Muscle of leg (tissue), 11 donors: ENCODE data around the gene TET3. TPM values are rescaled to one million over a fixed set of nuclear protein-coding genes. Genes with fewer than 3 reads are reported as not detected.
A peak's percentile ranks its signal among the peaks of the same experiment; 100 is the strongest.

Experiments
- DNase-seq: peaks from one replicate; pipeline ENCODE4 v3.0.0; 2013
- H3K27ac ChIP-seq: one replicate; pipeline ENCODE4 v1.5.1; 2013; ENCODE audit warnings: mild to moderate bottlenecking, low read length, control low read depth
- H3K27me3 ChIP-seq: one replicate; pipeline ENCODE4 v1.6.1; 2013; ENCODE audit warnings: low read length; ENCODE audit not compliant: control insufficient read depth, insufficient read depth
- H3K36me3 ChIP-seq: one replicate; pipeline ENCODE4 v1.6.1; 2013; ENCODE audit warnings: low read length; ENCODE audit not compliant: control insufficient read depth, insufficient read depth
- H3K4me1 ChIP-seq: one replicate; pipeline ENCODE4 v1.6.1; 2013; ENCODE audit warnings: low read length; ENCODE audit not compliant: control insufficient read depth, insufficient read depth
- H3K4me3 ChIP-seq: one replicate; pipeline ENCODE4 v1.5.1; 2013; ENCODE audit warnings: low read length, control low read depth
- H3K9me3 ChIP-seq: replicated peaks from 2 replicates; pipeline ENCODE4 v1.6.1; 2013; ENCODE audit warnings: low read depth, low read length; ENCODE audit not compliant: control insufficient read depth
- WGBS: methylation state at CpG from one replicate; pipeline ENCODE4 v1.1.5; 2013; ENCODE audit warnings: missing lambda C conversion rate; ENCODE audit not compliant: insufficient coverage; 5-methylcytosine and 5-hydroxymethylcytosine counted together
- polyA plus RNA-seq, 8 donors: library from polyadenylated mRNA; unstranded; fragments of 120-200 nt; gene quantifications; one replicate each; pipeline versions ENCODE4 v1.2.1 to v1.2.3, GENCODE V29; 2013; ENCODE audit warnings: inconsistent platforms in 1 of 8, low replicate concordance in 1 of 8; ENCODE audit not compliant: insufficient read length in 8 of 8, insufficient read depth in 1 of 8
- total RNA-seq: library from RNA; stranded (reverse); fragments of 120-200 nt; gene quantifications from one replicate; pipeline ENCODE4 v1.2.4, GENCODE V29; 2013

The TET3 gene
- total and polyA plus RNA-seq, 9 donors: 5.5 to 10.9 (median 8.2) TPM

DNA sequence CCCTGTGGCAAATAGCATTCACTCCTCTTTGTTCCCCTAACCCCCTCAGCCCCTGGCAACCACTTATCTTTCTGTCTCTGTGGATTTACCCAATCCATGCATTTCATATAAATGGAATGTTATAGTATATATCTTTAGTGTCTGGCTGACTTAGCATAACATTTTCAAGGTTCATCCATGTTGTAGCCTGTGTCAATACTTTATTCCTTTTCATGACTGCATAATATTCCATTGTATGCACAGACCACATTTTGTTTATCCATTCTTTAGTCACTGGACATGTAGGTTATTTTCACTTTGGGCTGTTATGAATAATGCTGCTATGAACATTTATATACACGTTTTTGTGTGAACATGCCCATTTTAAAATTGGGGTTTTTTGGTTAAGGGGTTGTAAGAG is 42.8 kb downstream of the TET3 start:
- H3K27ac ChIP-seq: no peak overlapping the region
- no peak overlapping the region for H3K4me3 ChIP-seq
- no peaks in the 10 kb centered on the region for H3K27me3 ChIP-seq
- no CpG with 5 or more reads among the region's 1 CpG for WGBS
- peaks cover 18% of the 10 kb centered on the region for H3K4me1 ChIP-seq
- no peaks in the 10 kb centered on the region for H3K36me3 ChIP-seq
- no peak for DNase-seq
- peaks cover 7% of the 10 kb centered on the region for H3K9me3 ChIP-seq

GRCh38 chr2:74028290-74028689 is 43.6 kb downstream of the TET3 start:
- H3K4me1 ChIP-seq: peaks cover 23% of the 10 kb centered on the region
- no peak overlapping the region for H3K4me3 ChIP-seq
- no peak for DNase-seq
- no peak overlapping the region for H3K27ac ChIP-seq
- peaks cover 7% of the 10 kb centered on the region for H3K9me3 ChIP-seq
- no peaks in the 10 kb centered on the region for H3K27me3 ChIP-seq
- H3K36me3 ChIP-seq: no peaks in the 10 kb centered on the region

- H3K36me3 ChIP-seq: no peaks in the 10 kb centered on the region
Measured at GRCh38 chr2:74028741-74029140, 44.0 kb downstream of the TET3 start.

GRCh38 chr2:74029714-74030397 is 45.1 kb downstream of the TET3 start:
- no CpG with 5 or more reads among the region's 2 CpGs for WGBS
- Histone ChIP-seq H3K4me3 (no peak overlapping the region), H3K27ac (no peak overlapping the region), H3K4me1 (peaks cover 23% of the 10 kb centered on the region), H3K27me3 (no peaks in the 10 kb centered on the region), H3K9me3 (peaks cover 7% of the 10 kb centered on the region), H3K36me3 (no peaks in the 10 kb centered on the region)
- DNase-seq: no peak

More at GRCh38 chr2:74028741-74029140, 44.0 kb downstream of the TET3 start:
- H3K4me1 ChIP-seq: peaks cover 23% of the 10 kb centered on the region
- DNase-seq: no peak
- H3K4me3 ChIP-seq: no peak overlapping the region
- H3K9me3 ChIP-seq: peaks cover 7% of the 10 kb centered on the region
- H3K27me3 ChIP-seq: no peaks in the 10 kb centered on the region
- no peak overlapping the region for H3K27ac ChIP-seq

GRCh38 chr2:74031221-74031620 is 46.5 kb downstream of the TET3 start:
- Histone ChIP-seq H3K27ac (no peak overlapping the region), H3K9me3 (peaks cover 7% of the 10 kb centered on the region), H3K4me3 (no peak overlapping the region), H3K36me3 (no peaks in the 10 kb centered on the region), H3K27me3 (no peaks in the 10 kb centered on the region), H3K4me1 (peaks cover 23% of the 10 kb centered on the region)
- 70% methylated on average over 5 of the region's 8 CpGs for WGBS
- DNase-seq: no peak

DNA sequence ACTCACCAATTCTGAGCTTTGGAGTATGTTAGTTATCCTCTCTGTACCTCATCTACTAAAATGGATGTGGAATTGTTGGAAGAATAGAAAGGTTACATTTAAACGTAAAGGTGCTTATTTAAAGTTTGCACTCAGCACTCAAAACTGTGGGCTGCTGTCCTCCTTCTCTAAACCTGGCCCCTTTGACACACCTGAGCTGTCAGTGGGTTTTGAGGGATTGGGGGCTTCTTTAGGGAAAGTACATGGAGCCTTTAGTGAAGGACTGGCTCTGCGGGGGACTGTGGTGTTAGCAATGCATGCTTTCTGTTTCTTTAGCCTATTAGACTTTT is 47.2 kb downstream of the TET3 start:
- H3K27me3 ChIP-seq: no peaks in the 10 kb centered on the region
- peaks cover 7% of the 10 kb centered on the region for H3K9me3 ChIP-seq
- WGBS: 60% methylated on average over 1 of the region's 2 CpGs
- H3K4me3 ChIP-seq: peak overlapping the region; percentile 24
- H3K27ac ChIP-seq: peak overlapping the region; percentile 86
- H3K36me3 ChIP-seq: no peaks in the 10 kb centered on the region
- no peak for DNase-seq
- peaks cover 25% of the 10 kb centered on the region for H3K4me1 ChIP-seq

GRCh38 chr2:74033375-74033774 is 48.7 kb downstream of the TET3 start:
- Histone ChIP-seq H3K27me3 (no peaks in the 10 kb centered on the region), H3K9me3 (no peaks in the 10 kb centered on the region), H3K36me3 (no peaks in the 10 kb centered on the region), H3K4me3 (no peak overlapping the region), H3K4me1 (peaks cover 38% of the 10 kb centered on the region), H3K27ac (no peak overlapping the region)
- no peak for DNase-seq
- no CpG with 5 or more reads among the region's 2 CpGs for WGBS

Other genes with a start within 250 kb of the TET3 start
- 38.7 TPM for gene TPRKB, start 247.6 kb upstream of the TET3 start, total RNA-seq
- gene TPRKB, start 247.6 kb upstream of the TET3 start, polyA plus RNA-seq: 10 to 100 TPM; 36.3 to 48.8 (median 42.2) TPM
- gene DUSP11, start 204.8 kb upstream of the TET3 start, total RNA-seq: 18.6 TPM
- 10 to 100 TPM; 15.1 to 21.9 (median 18.3) TPM for gene DUSP11, start 204.8 kb upstream of the TET3 start, polyA plus RNA-seq
- not detected for gene C2orf78, start 200.7 kb upstream of the TET3 start, total RNA-seq
- not detected for gene C2orf78, start 200.7 kb upstream of the TET3 start, polyA plus RNA-seq
- 32.6 TPM for gene STAMBP, start 155.9 kb upstream of the TET3 start, total RNA-seq
- 10 to 100 TPM; 30.2 to 45.7 (median 38.7) TPM for gene STAMBP, start 155.9 kb upstream of the TET3 start, polyA plus RNA-seq
- gene ACTG2, start 91.9 kb upstream of the TET3 start, total RNA-seq: 1.3 TPM
- 10 to 100 TPM in 4 of 8 donors, 1 to 10 TPM in 4; 5.2 to 38.2 (median 10.9) TPM for gene ACTG2, start 91.9 kb upstream of the TET3 start, polyA plus RNA-seq
- gene DGUOK, start 58.0 kb upstream of the TET3 start, total RNA-seq: 45.7 TPM
- 10 to 100 TPM; 35.0 to 50.5 (median 43.5) TPM for gene DGUOK, start 58.0 kb upstream of the TET3 start, polyA plus RNA-seq
- 31.0 TPM for gene BOLA3, start 163.0 kb downstream of the TET3 start, total RNA-seq
- gene BOLA3, start 163.0 kb downstream of the TET3 start, polyA plus RNA-seq: 10 to 100 TPM; 22.7 to 28.7 (median 25.3) TPM
- gene MOB1A, start 194.0 kb downstream of the TET3 start, total RNA-seq: 56.1 TPM
- gene MOB1A, start 194.0 kb downstream of the TET3 start, polyA plus RNA-seq: 10 to 100 TPM; 40.4 to 59.7 (median 45.4) TPM
- 27.3 TPM for gene MTHFD2, start 213.7 kb downstream of the TET3 start, total RNA-seq
- gene MTHFD2, start 213.7 kb downstream of the TET3 start, polyA plus RNA-seq: 10 to 100 TPM; 25.6 to 42.6 (median 31.9) TPM